Neural cell (in vitro differentiated cells): Measurements from ENCODE around the gene FCGR3A. TPM values are rescaled to one million over a fixed set of nuclear protein-coding genes. Genes with fewer than 3 reads are reported as not detected.
A peak's percentile ranks its signal among the peaks of the same experiment; 100 is the strongest.
"Not testable (repeated sequence)": the region's sequence is repeated elsewhere in the genome, so short reads cannot be mapped to it uniquely, and the experiment has no call there.

Source experiments
- H2AFZ ChIP-seq: fragments of 200-600, 300-800 bp; sonication (generic), shearing (Covaris generic); 2 replicates; pipeline ENCODE4 v1.6.0; 2014; ENCODE audit warnings: low read depth, mild to moderate bottlenecking, antibody characterized with exemption, low read length, moderate library complexity
- H3F3A ChIP-seq: fragments of 200-600 bp; shearing (Covaris generic); 2 replicates; pipeline ENCODE4 v1.6.1; 2016; ENCODE audit warnings: mild to moderate bottlenecking, moderate library complexity, mixed read lengths, antibody characterized with exemption, low read length; ENCODE audit not compliant: insufficient read depth, poor library complexity, severe bottlenecking
- H3K27ac ChIP-seq: fragments of 200-600, 300-800 bp; sonication (generic), shearing (Covaris generic); 2 replicates; pipeline ENCODE4 v1.5.1; 2014; ENCODE audit warnings: mild to moderate bottlenecking, low read length, moderate library complexity
- H3K27me3 ChIP-seq: fragments of 300-800, 200-600 bp; sonication (generic), shearing (Covaris generic); 2 replicates; pipeline ENCODE4 v1.6.0; 2014; ENCODE audit warnings: mild to moderate bottlenecking, low read depth, low read length, moderate library complexity; ENCODE audit not compliant: insufficient read depth
- H3K36me3 ChIP-seq: fragments of 300-800, 200-600 bp; sonication (generic), shearing (Covaris generic); 2 replicates; pipeline ENCODE4 v1.5.1; 2014; ENCODE audit warnings: mild to moderate bottlenecking, antibody characterized with exemption, low read length, moderate library complexity; ENCODE audit not compliant: insufficient read depth
- H3K4me2 ChIP-seq: fragments of 300-800, 200-600 bp; sonication (generic), shearing (Covaris generic); 2 replicates; pipeline ENCODE4 v1.6.0; 2014; ENCODE audit warnings: mild to moderate bottlenecking, low read length
- H3K4me3 ChIP-seq: fragments of 300-800, 200-600 bp; sonication (generic), shearing (Covaris generic); 2 replicates; pipeline ENCODE4 v1.5.1; 2014; ENCODE audit warnings: mild to moderate bottlenecking, low read length, moderate library complexity
- H3K79me2 ChIP-seq: fragments of 200-600 bp; shearing (Covaris generic); replicated peaks from 2 replicates; pipeline ENCODE4 v1.6.0; 2014; ENCODE audit warnings: mild to moderate bottlenecking, low read length, moderate library complexity; ENCODE audit not compliant: insufficient read depth
- H3K9ac ChIP-seq: fragments of 300-800, 200-600 bp; sonication (generic), shearing (Covaris generic); 2 replicates; pipeline ENCODE4 v1.6.1; 2016; ENCODE audit warnings: mild to moderate bottlenecking, low read length, mixed read lengths
- H3K9me2 ChIP-seq: fragments of 200-600 bp; shearing (Covaris generic); 2 replicates; pipeline ENCODE4 v1.6.1; 2016; ENCODE audit warnings: mild to moderate bottlenecking, low read length, mixed read lengths; ENCODE audit not compliant: insufficient read depth
- H3K9me3 ChIP-seq: fragments of 200-600, 300-800 bp; sonication (generic), shearing (Covaris generic); 2 replicates; pipeline ENCODE4 v1.6.1; 2016; ENCODE audit warnings: mild to moderate bottlenecking, mixed run types, low read length, moderate library complexity, mixed read lengths
- H4K20me1 ChIP-seq: fragments of 200-600 bp; shearing (Covaris generic); 2 replicates; pipeline ENCODE4 v1.6.1; 2016; ENCODE audit warnings: mild to moderate bottlenecking, mixed run types; ENCODE audit not compliant: insufficient read depth
- EP300 ChIP-seq: fragments of 450-650 bp; conservative IDR thresholded peaks from 2 replicates; pipeline ENCODE4 v1.6.1; 2014; ENCODE audit warnings: antibody characterized with exemption, mild to moderate bottlenecking, moderate library complexity; ENCODE audit not compliant: poor library complexity, severe bottlenecking
- EZH2 ChIP-seq: fragments of 200-600, 300-800 bp; shearing (Covaris generic), sonication (generic); IDR thresholded peaks from 2 replicates; pipeline ENCODE4 v1.6.1; 2014; ENCODE audit warnings: antibody characterized with exemption, low read length, borderline replicate concordance, mild to moderate bottlenecking; ENCODE audit not compliant: insufficient read depth, poor library complexity, severe bottlenecking
- MXI1 ChIP-seq: fragments of 450-650 bp; conservative IDR thresholded peaks from 2 replicates; pipeline ENCODE4 v1.6.1; 2014; ENCODE audit warnings: antibody characterized with exemption, mild to moderate bottlenecking; ENCODE audit not compliant: poor library complexity, severe bottlenecking
- POLR2AphosphoS5 ChIP-seq: IDR thresholded peaks from 2 replicates; pipeline ENCODE4 v1.6.1; 2012
- RAD21 ChIP-seq: fragments of 450-650 bp; conservative IDR thresholded peaks from 2 replicates; pipeline ENCODE4 v1.6.1; 2014; ENCODE audit warnings: antibody characterized with exemption, mild to moderate bottlenecking, moderate library complexity
- SMC3 ChIP-seq: fragments of 450-650 bp; conservative IDR thresholded peaks from 2 replicates; pipeline ENCODE4 v1.6.1; 2014; ENCODE audit warnings: antibody characterized with exemption, mild to moderate bottlenecking, moderate library complexity; ENCODE audit not compliant: poor library complexity
- TAF1 ChIP-seq: IDR thresholded peaks from 2 replicates; pipeline ENCODE4 v1.6.1; 2012; ENCODE audit warnings: low read depth
- polyA plus RNA-seq: library from polyadenylated mRNA; depleted of rRNA; stranded (reverse); fragments of >200 nt; gene quantifications from 2 replicates; pipeline ENCODE4 v1.2.3, GENCODE V29; 2014
- TF ChIP-seq, protein P1 (sequence below): fragments of 450-650 bp; IDR thresholded peaks from 2 replicates; pipeline ENCODE4 v1.5.1; 2014; ENCODE audit warnings: antibody characterized with exemption, mild to moderate bottlenecking, moderate library complexity; ENCODE audit not compliant: poor library complexity, severe bottlenecking
- TF ChIP-seq, protein P2 (sequence below): IDR thresholded peaks from 2 replicates; pipeline ENCODE4 v1.6.1; 2012; ENCODE audit warnings: borderline replicate concordance

Gene FCGR3A
- polyA plus RNA-seq, 1 donor from 2014 or later = not detected

GRCh38 chr1:161532644-161533567 is 16.7 kb downstream of the FCGR3A start:
- not testable (repeated sequence) for H3K27ac ChIP-seq, H3F3A ChIP-seq, H3K9me2 ChIP-seq, H3K79me2 ChIP-seq, H3K36me3 ChIP-seq, H3K4me3 ChIP-seq, H4K20me1 ChIP-seq, H3K9ac ChIP-seq, H2AFZ ChIP-seq, H3K9me3 ChIP-seq, H3K4me2 ChIP-seq
- H3K27me3 ChIP-seq = peaks cover 12% of the 10 kb centered on the region

GRCh38 chr1:161531986-161532643 is 17.5 kb downstream of the FCGR3A start:
- H4K20me1 ChIP-seq = no peaks in the 10 kb centered on the region
- H3K9me2 ChIP-seq = no peaks in the 10 kb centered on the region
- H3K4me2 ChIP-seq = peak overlapping the region; percentile 64
- no peak overlapping the region for H3K27ac ChIP-seq
- H3K79me2 ChIP-seq = no peaks in the 10 kb centered on the region
- peak overlapping the region; percentile 64 for H3K4me3 ChIP-seq
- H2AFZ ChIP-seq = no peak overlapping the region
- H3K9me3 ChIP-seq = no peaks in the 10 kb centered on the region
- H3K9ac ChIP-seq = no peak overlapping the region
- peaks cover 12% of the 10 kb centered on the region for H3K27me3 ChIP-seq
- H3K36me3 ChIP-seq = no peaks in the 10 kb centered on the region
- no peak for TF ChIP-seq POLR2AphosphoS5
- no peak for TF ChIP-seq TAF1
- no peak for TF ChIP-seq EP300
- TF ChIP-seq, protein P1, sequence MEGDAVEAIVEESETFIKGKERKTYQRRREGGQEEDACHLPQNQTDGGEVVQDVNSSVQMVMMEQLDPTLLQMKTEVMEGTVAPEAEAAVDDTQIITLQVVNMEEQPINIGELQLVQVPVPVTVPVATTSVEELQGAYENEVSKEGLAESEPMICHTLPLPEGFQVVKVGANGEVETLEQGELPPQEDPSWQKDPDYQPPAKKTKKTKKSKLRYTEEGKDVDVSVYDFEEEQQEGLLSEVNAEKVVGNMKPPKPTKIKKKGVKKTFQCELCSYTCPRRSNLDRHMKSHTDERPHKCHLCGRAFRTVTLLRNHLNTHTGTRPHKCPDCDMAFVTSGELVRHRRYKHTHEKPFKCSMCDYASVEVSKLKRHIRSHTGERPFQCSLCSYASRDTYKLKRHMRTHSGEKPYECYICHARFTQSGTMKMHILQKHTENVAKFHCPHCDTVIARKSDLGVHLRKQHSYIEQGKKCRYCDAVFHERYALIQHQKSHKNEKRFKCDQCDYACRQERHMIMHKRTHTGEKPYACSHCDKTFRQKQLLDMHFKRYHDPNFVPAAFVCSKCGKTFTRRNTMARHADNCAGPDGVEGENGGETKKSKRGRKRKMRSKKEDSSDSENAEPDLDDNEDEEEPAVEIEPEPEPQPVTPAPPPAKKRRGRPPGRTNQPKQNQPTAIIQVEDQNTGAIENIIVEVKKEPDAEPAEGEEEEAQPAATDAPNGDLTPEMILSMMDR = no peak
- TF ChIP-seq, protein P2, sequence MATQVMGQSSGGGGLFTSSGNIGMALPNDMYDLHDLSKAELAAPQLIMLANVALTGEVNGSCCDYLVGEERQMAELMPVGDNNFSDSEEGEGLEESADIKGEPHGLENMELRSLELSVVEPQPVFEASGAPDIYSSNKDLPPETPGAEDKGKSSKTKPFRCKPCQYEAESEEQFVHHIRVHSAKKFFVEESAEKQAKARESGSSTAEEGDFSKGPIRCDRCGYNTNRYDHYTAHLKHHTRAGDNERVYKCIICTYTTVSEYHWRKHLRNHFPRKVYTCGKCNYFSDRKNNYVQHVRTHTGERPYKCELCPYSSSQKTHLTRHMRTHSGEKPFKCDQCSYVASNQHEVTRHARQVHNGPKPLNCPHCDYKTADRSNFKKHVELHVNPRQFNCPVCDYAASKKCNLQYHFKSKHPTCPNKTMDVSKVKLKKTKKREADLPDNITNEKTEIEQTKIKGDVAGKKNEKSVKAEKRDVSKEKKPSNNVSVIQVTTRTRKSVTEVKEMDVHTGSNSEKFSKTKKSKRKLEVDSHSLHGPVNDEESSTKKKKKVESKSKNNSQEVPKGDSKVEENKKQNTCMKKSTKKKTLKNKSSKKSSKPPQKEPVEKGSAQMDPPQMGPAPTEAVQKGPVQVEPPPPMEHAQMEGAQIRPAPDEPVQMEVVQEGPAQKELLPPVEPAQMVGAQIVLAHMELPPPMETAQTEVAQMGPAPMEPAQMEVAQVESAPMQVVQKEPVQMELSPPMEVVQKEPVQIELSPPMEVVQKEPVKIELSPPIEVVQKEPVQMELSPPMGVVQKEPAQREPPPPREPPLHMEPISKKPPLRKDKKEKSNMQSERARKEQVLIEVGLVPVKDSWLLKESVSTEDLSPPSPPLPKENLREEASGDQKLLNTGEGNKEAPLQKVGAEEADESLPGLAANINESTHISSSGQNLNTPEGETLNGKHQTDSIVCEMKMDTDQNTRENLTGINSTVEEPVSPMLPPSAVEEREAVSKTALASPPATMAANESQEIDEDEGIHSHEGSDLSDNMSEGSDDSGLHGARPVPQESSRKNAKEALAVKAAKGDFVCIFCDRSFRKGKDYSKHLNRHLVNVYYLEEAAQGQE = no peak
- TF ChIP-seq EZH2 = no peak
- no peak for TF ChIP-seq MXI1
- no peak for TF ChIP-seq SMC3
- TF ChIP-seq RAD21 = no peak
- H3F3A ChIP-seq = no peaks in the 10 kb centered on the region
